ENCODE measurements around the gene SYT7. TPM values are rescaled to one million over a fixed set of nuclear protein-coding genes. Genes with fewer than 3 reads are reported as not detected.

SYT7 gene
- total RNA-seq, 1 experiment from 2014 or later: 2.5 TPM

- H3K27me3 ChIP-seq (ENCODE audit: control insufficient read depth, insufficient read depth, low read length): no peaks in the 10 kb centered on the region; the same call in 1 of the 2 replicates
- no peaks in the 10 kb centered on the region for H3K9me3 ChIP-seq (ENCODE audit: control insufficient read depth, insufficient read depth, low read depth, low read length)
- ATAC-seq (no peak), DNase-seq (ENCODE audit: low read depth, low spot score) (no peak)
- H3K4me1 ChIP-seq (ENCODE audit: control insufficient read depth, insufficient read depth, low read length): no peaks in the 10 kb centered on the region; the same call in 1 of the 2 replicates
- no peaks in the 10 kb centered on the region for H3K36me3 ChIP-seq (ENCODE audit: control insufficient read depth, insufficient read depth, low read length)
- intact Hi-C loops (cut with micrococcal nuclease; ENCODE audit: unreplicated experiment) (no loop called here), in situ Hi-C loops (cut with HindIII; ENCODE audit: low pct_unique_long_range_greater_than_20kb, low sequenced_read_pairs) (no loop called here)
- POLR2A ChIA-PET: no interaction called here
- TF ChIP-seq TCF7L2 (IDR thresholded peaks at IDR 0.05; ENCODE audit: low read depth, low read length) (no peak), POLR2AphosphoS5 (IDR thresholded peaks at IDR 0.05; ENCODE audit: low read depth, low read length) (no peak), SIN3A (IDR thresholded peaks at IDR 0.05; ENCODE audit: borderline replicate concordance, insufficient read depth, low read depth, low read length) (no peak), REST (IDR thresholded peaks at IDR 0.05; ENCODE audit: insufficient read depth in 1 of 2, low read depth in 2 of 2, low read length in 1 of 2) (no peak), CTCF (IDR thresholded peaks at IDR 0.05) (no peak)
- CTCF ChIA-PET: no interaction called here
- H3K4me3 ChIP-seq (ENCODE audit: low read depth in 2 of 2, low read length in 2 of 2): no peak overlapping the region
- no TSS peak for BruUV-seq (replicated peaks)
- no peak overlapping the region for H3K27ac ChIP-seq (ENCODE audit: low read length)
Observed at GRCh38 chr11:61607920-61608599, 27.2 kb upstream of the SYT7 start.

GRCh38 chr11:61607426-61607825 lies 26.6 kb upstream of the SYT7 start:
- DNase-seq (ENCODE audit: low read depth, low spot score) (no peak), ATAC-seq (no peak)
- BruUV-seq (replicated peaks): no TSS peak
- in situ Hi-C loops (cut with HindIII; ENCODE audit: low pct_unique_long_range_greater_than_20kb, low sequenced_read_pairs): no loop called here
- TF ChIP-seq REST (IDR thresholded peaks at IDR 0.05; ENCODE audit: insufficient read depth in 1 of 2, low read depth in 2 of 2, low read length in 1 of 2): no peak
- no peak for TF ChIP-seq TCF7L2 (IDR thresholded peaks at IDR 0.05; ENCODE audit: low read depth, low read length)
- TF ChIP-seq POLR2AphosphoS5 (IDR thresholded peaks at IDR 0.05; ENCODE audit: low read depth, low read length): no peak
- no peak for TF ChIP-seq SIN3A (IDR thresholded peaks at IDR 0.05; ENCODE audit: borderline replicate concordance, insufficient read depth, low read depth, low read length)
- TF ChIP-seq CTCF (IDR thresholded peaks at IDR 0.05): no peak
- H3K36me3 ChIP-seq (ENCODE audit: control insufficient read depth, insufficient read depth, low read length): no peaks in the 10 kb centered on the region
- H3K4me3 ChIP-seq (ENCODE audit: low read depth in 2 of 2, low read length in 2 of 2): no peak overlapping the region
- no peaks in the 10 kb centered on the region for H3K9me3 ChIP-seq (ENCODE audit: control insufficient read depth, insufficient read depth, low read depth, low read length)
- intact Hi-C loops (cut with micrococcal nuclease; ENCODE audit: unreplicated experiment): no loop called here
- ChIA-PET CTCF (no interaction called here), POLR2A (no interaction called here)
- H3K4me1 ChIP-seq (ENCODE audit: control insufficient read depth, insufficient read depth, low read length): no peaks in the 10 kb centered on the region; the same call in 1 of the 2 replicates
- H3K27ac ChIP-seq (ENCODE audit: low read length): no peak overlapping the region
- no peaks in the 10 kb centered on the region; the same call in 1 of the 2 replicates for H3K27me3 ChIP-seq (ENCODE audit: control insufficient read depth, insufficient read depth, low read length)
